ENCODE measurements around the gene PI3.
"Not testable (repeated sequence)": the region's sequence is repeated elsewhere in the genome, so short reads cannot be mapped to it uniquely, and the experiment has no call there.

Gene PI3, protein sequence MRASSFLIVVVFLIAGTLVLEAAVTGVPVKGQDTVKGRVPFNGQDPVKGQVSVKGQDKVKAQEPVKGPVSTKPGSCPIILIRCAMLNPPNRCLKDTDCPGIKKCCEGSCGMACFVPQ

DNA sequence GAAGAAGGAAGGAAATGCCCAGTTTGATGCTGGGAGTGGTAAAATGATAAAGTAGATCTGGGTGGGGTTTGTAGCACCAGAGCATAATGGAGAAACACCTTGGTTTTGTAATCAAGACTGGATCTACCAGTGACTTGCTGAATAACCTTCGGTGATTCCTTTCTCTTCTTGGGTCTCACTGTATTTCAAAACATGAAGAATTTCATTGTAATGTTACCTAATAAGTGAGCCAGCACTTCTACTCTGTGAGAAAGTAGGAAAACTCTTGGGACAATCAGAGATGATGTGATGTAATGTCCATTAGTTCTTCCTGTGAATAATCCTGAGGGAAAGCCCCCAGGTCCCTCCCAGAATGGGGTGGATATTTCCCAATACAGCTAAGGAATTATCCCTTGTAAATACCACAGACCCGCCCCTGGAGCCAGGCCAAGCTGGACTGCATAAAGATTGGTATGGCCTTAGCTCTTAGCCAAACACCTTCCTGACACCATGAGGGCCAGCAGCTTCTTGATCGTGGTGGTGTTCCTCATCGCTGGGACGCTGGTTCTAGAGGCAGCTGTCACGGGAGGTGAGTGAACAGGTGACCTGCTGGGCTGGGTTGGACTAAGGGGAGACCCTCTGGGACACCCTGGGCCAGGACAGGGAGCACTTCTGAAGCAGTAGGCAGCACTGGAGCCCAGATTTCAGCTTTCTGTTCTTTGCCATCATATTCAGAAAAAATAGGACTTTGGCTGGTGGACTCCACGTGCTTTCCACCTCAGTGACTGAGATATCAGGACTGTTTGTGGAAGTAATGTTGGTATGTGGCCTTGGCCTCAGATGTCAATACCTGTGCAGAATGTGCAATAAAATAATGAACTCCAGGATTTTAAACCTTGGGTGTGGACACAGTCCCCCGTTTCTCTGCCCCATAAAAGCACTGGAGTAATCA lies at the start of gene PI3:
Gene PI3, plus strand, starts transcription at position 469 of the 931 bp plus-strand sequence. Its CDS starts 21 bp downstream, at position 490.
- Histone ChIP-seq H3K4me3 (ENCODE audit: low read length) (no peak within 1 kb of the TSS), H3K4me1 (ENCODE audit: control insufficient read depth, insufficient read depth, low read length) (peaks cover 19% of the 10 kb centered on the region), H3K36me3 (ENCODE audit: control insufficient read depth, insufficient read depth, low read length) (no peaks in the 10 kb centered on the region), H3K27me3 (ENCODE audit: control insufficient read depth, insufficient read depth, low read length) (no peaks in the 10 kb centered on the region), H3K9me3 (ENCODE audit: control insufficient read depth, low read length) (no peaks in the 10 kb centered on the region), H3K9ac (ENCODE audit: low read length) (no peak within 1 kb of the TSS)

GRCh38 chr20:45128099-45128498 lies 46.6 kb upstream of the PI3 start:
- Histone ChIP-seq H3K9me3 (ENCODE audit: control insufficient read depth, low read length) (no peaks in the 10 kb centered on the region), H3K4me1 (ENCODE audit: control insufficient read depth, insufficient read depth, low read length) (no peaks in the 10 kb centered on the region), H3K4me3 (ENCODE audit: low read length) (no peak overlapping the region), H3K36me3 (ENCODE audit: control insufficient read depth, insufficient read depth, low read length) (no peaks in the 10 kb centered on the region), H3K27me3 (ENCODE audit: control insufficient read depth, insufficient read depth, low read length) (peaks cover 5% of the 10 kb centered on the region), H3K9ac (ENCODE audit: low read length) (no peak overlapping the region)

- Histone ChIP-seq H3K4me3 (ENCODE audit: low read length) (no peak overlapping the region), H3K9ac (ENCODE audit: low read length) (no peak overlapping the region), H3K36me3 (ENCODE audit: control insufficient read depth, insufficient read depth, low read length) (no peaks in the 10 kb centered on the region)
Measured at GRCh38 chr20:45136911-45137310, 37.8 kb upstream of the PI3 start.

DNA sequence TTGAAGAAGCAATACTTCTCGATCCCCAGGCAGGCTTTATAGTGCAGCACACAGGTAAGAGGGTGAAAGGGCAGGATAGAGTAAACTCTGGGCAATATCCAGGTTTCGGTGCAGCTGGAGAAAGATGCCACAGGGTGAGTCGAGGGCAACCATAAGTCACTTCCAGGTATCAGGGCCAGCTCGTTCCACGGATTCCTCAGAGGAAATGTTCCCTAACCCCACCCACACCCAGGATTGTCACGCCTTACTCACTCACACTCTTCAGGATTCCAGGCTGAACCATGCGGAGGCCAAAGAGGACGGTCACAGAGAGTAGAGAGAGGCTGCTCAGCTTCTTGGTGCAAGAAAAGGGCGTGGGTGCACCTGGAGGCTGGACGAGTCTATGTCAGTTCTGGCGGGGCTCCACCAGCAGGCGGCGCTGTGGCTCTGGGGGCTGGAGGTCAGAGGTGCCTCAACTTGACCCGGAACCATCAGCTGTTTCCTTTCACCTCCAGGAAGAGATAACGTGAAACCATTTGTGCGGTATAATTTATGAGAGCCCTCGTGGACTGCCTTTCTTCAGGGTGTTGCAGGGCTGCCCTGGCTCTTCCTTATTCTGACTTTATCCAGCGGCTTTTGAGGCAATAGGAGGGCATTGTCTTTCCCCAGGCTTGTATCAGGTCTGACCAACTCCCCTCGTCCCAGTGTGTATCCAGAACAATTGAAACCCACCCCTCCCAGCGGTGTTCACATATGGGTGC lies 36.0 kb upstream of the PI3 start:
- H3K27me3 ChIP-seq (ENCODE audit: control insufficient read depth, insufficient read depth, low read length), result no peaks in the 10 kb centered on the region
- peaks cover 11% of the 10 kb centered on the region for H3K4me1 ChIP-seq (ENCODE audit: control insufficient read depth, insufficient read depth, low read length)
- no peaks in the 10 kb centered on the region for H3K36me3 ChIP-seq (ENCODE audit: control insufficient read depth, insufficient read depth, low read length)
- H3K4me3 ChIP-seq (ENCODE audit: low read length), result no peak overlapping the region
- H3K9me3 ChIP-seq (ENCODE audit: control insufficient read depth, low read length), result no peaks in the 10 kb centered on the region
- H3K9ac ChIP-seq (ENCODE audit: low read length), result no peak overlapping the region

More at GRCh38 chr20:45136911-45137310, 37.8 kb upstream of the PI3 start:
- Histone ChIP-seq H3K4me1 (ENCODE audit: control insufficient read depth, insufficient read depth, low read length) (peaks cover 11% of the 10 kb centered on the region), H3K27me3 (ENCODE audit: control insufficient read depth, insufficient read depth, low read length) (no peaks in the 10 kb centered on the region), H3K9me3 (ENCODE audit: control insufficient read depth, low read length) (no peaks in the 10 kb centered on the region)

GRCh38 chr20:45139733-45140375 lies 34.8 kb upstream of the PI3 start:
- H3K27me3 ChIP-seq (ENCODE audit: control insufficient read depth, insufficient read depth, low read length); H3K9me3 ChIP-seq (ENCODE audit: control insufficient read depth, low read length); H3K36me3 ChIP-seq (ENCODE audit: control insufficient read depth, insufficient read depth, low read length); H3K9ac ChIP-seq (ENCODE audit: low read length); H3K4me3 ChIP-seq (ENCODE audit: low read length): not testable (repeated sequence)
- H3K4me1 ChIP-seq (ENCODE audit: control insufficient read depth, insufficient read depth, low read length), result peaks cover 11% of the 10 kb centered on the region

DNA sequence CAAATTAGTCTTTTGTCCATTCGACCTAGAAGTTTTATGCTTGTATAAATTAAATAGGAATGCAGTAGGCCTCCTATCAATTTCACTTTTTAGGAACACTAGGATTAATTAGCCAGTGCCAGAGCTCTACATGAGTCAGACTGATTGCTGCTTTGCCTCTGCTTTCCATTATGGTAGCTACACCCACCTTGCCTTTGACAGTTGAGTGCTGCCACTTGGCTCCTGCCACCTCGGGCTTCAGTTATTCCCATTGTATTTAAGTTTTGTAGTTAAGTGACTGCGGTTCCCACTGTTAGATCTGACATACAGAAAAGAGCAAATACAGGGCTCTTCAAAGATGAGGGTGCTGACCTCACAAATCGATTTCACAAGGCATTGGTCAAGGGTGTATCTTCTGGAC lies 33.9 kb upstream of the PI3 start:
- Histone ChIP-seq H3K4me1 (ENCODE audit: control insufficient read depth, insufficient read depth, low read length) (peaks cover 11% of the 10 kb centered on the region), H3K4me3 (ENCODE audit: low read length) (no peak overlapping the region), H3K9me3 (ENCODE audit: control insufficient read depth, low read length) (no peaks in the 10 kb centered on the region)

DNA sequence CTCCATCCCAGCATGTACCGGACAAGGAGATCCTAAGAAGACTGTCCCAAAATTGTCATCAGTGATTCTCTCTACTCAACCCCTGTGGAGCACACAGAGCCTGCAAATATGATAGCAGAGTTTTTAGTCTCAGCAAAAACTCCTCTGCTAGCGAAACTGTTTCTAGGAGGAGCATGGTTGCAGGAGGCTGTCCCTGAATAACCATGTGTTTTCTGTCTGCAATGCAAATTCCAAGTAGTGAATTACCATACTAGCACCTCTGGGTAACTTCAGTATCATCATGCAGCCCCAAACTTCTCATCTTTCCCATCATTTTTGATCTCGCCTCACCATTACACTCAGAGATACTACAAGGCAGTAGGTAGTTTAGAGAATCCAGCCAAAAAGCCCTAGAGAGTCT lies 25.6 kb upstream of the PI3 start:
- Histone ChIP-seq H3K36me3 (ENCODE audit: control insufficient read depth, insufficient read depth, low read length) (no peaks in the 10 kb centered on the region), H3K9me3 (ENCODE audit: control insufficient read depth, low read length) (no peaks in the 10 kb centered on the region), H3K4me1 (ENCODE audit: control insufficient read depth, insufficient read depth, low read length) (no peaks in the 10 kb centered on the region), H3K4me3 (ENCODE audit: low read length) (no peak overlapping the region), H3K27me3 (ENCODE audit: control insufficient read depth, insufficient read depth, low read length) (no peaks in the 10 kb centered on the region), H3K9ac (ENCODE audit: low read length) (no peak overlapping the region)

More for the DNA sequence above, 33.9 kb upstream of the PI3 start:
- Histone ChIP-seq H3K27me3 (ENCODE audit: control insufficient read depth, insufficient read depth, low read length) (no peaks in the 10 kb centered on the region), H3K9ac (ENCODE audit: low read length) (no peak overlapping the region), H3K36me3 (ENCODE audit: control insufficient read depth, insufficient read depth, low read length) (no peaks in the 10 kb centered on the region)

GRCh38 chr20:45152405-45152804 lies 22.3 kb upstream of the PI3 start:
- Histone ChIP-seq H3K9me3 (ENCODE audit: control insufficient read depth, low read length) (no peaks in the 10 kb centered on the region), H3K4me3 (ENCODE audit: low read length) (no peak overlapping the region), H3K4me1 (ENCODE audit: control insufficient read depth, insufficient read depth, low read length) (peaks cover 2% of the 10 kb centered on the region), H3K27me3 (ENCODE audit: control insufficient read depth, insufficient read depth, low read length) (no peaks in the 10 kb centered on the region), H3K9ac (ENCODE audit: low read length) (no peak overlapping the region), H3K36me3 (ENCODE audit: control insufficient read depth, insufficient read depth, low read length) (no peaks in the 10 kb centered on the region)

DNA sequence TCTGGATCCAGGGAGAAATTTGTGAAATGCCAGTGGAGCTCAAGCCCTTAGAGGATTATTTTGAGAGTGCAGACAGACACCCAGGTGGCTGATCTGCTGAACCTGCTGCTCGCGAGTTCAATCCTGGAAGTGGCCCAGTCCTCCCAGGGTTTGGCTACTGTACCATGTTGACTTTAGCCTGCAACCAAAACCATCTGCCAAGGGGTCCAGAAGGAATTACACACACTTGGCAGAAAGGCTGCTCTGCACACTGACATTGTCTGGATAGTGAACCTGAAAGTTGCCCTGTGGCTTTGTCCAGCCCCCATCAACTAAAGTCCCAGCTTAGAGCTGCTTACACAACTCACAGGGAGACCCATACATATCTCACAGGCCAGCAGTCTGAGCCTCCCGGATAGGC lies 21.6 kb upstream of the PI3 start:
- no peak overlapping the region for H3K4me3 ChIP-seq (ENCODE audit: low read length)
- no peaks in the 10 kb centered on the region for H3K9me3 ChIP-seq (ENCODE audit: control insufficient read depth, low read length)
- H3K36me3 ChIP-seq (ENCODE audit: control insufficient read depth, insufficient read depth, low read length), result no peaks in the 10 kb centered on the region
- no peak overlapping the region for H3K9ac ChIP-seq (ENCODE audit: low read length)
- H3K4me1 ChIP-seq (ENCODE audit: control insufficient read depth, insufficient read depth, low read length), result peaks cover 9% of the 10 kb centered on the region
- H3K27me3 ChIP-seq (ENCODE audit: control insufficient read depth, insufficient read depth, low read length), result no peaks in the 10 kb centered on the region

- H3K9ac ChIP-seq (ENCODE audit: low read length), result no peak overlapping the region
- H3K27me3 ChIP-seq (ENCODE audit: control insufficient read depth, insufficient read depth, low read length), result no peaks in the 10 kb centered on the region
Measured at GRCh38 chr20:45153752-45154151, 20.9 kb upstream of the PI3 start.

DNA sequence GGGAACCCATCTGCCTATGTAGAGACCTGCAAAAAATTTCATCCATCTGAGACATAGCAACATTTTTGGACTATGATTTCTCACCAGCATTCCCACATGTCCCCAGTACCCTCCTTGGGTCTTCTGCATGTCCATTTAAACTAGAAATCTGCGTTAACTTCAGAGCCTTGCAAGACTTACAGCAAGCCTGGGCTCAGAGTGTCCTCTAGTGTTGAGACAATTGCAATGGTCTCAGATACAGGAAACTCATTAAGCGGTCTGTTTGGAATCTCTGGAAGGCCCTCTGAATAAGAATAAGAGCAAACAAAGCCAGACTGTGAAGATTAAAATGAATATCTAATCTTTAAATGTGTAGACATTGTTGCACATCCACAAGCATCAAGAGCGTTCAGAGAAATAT lies 20.5 kb upstream of the PI3 start:
- peaks cover 2% of the 10 kb centered on the region for H3K9me3 ChIP-seq (ENCODE audit: control insufficient read depth, low read length)
- H3K4me1 ChIP-seq (ENCODE audit: control insufficient read depth, insufficient read depth, low read length), result peaks cover 12% of the 10 kb centered on the region
- H3K4me3 ChIP-seq (ENCODE audit: low read length), result no peak overlapping the region
- H3K36me3 ChIP-seq (ENCODE audit: control insufficient read depth, insufficient read depth, low read length), result no peaks in the 10 kb centered on the region
- H3K27me3 ChIP-seq (ENCODE audit: control insufficient read depth, insufficient read depth, low read length), result no peaks in the 10 kb centered on the region
- no peak overlapping the region for H3K9ac ChIP-seq (ENCODE audit: low read length)

More at GRCh38 chr20:45153752-45154151, 20.9 kb upstream of the PI3 start:
- Histone ChIP-seq H3K4me1 (ENCODE audit: control insufficient read depth, insufficient read depth, low read length) (peaks cover 12% of the 10 kb centered on the region), H3K36me3 (ENCODE audit: control insufficient read depth, insufficient read depth, low read length) (no peaks in the 10 kb centered on the region), H3K9me3 (ENCODE audit: control insufficient read depth, low read length) (no peaks in the 10 kb centered on the region), H3K4me3 (ENCODE audit: low read length) (no peak overlapping the region)

Measured in mucosa of stomach (tissue), 1 donor.